Mammary epithelial cell (primary cell): ENCODE measurements around the gene VMO1.

Experiments used
- CTCF ChIP-seq, 2 donors: IDR thresholded peaks in 1 of 2; conservative IDR thresholded peaks in 1 of 2; 2 replicates each; pipeline ENCODE4 v1.5.1; 2011 to 2012; ENCODE audit warnings: inconsistent platforms in 2 of 2, low read length in 2 of 2, mild to moderate bottlenecking in 2 of 2, control low read depth in 1 of 2, low read depth in 1 of 2; ENCODE audit not compliant: insufficient read depth in 1 of 2; ENCODE audit errors: extremely low read depth in 1 of 2
- EZH2 ChIP-seq: IDR thresholded peaks from 2 replicates; pipeline ENCODE4 v1.6.1; 2012; ENCODE audit warnings: low read length, inconsistent platforms, borderline replicate concordance

- TF ChIP-seq CTCF (conservative IDR thresholded peaks at IDR 0.05 in 1 of 2, IDR thresholded peaks at IDR 0.05 in 1 of 2; ENCODE audit: extremely low read depth in 1 of 2, insufficient read depth in 1 of 2, low read depth in 1 of 2, low read length in 2 of 2), result no peak
- TF ChIP-seq EZH2, result no peak
Observed at GRCh38 chr17:4795168-4795567, 9.0 kb upstream of the VMO1 start.
